ENCODE results near the gene FFAR3. TPM values are rescaled to one million over a fixed set of nuclear protein-coding genes. Genes with fewer than 3 reads are reported as not detected.

Gene FFAR3
- total RNA-seq, 2 experiments from 2014 or later = 0.19 TPM; not detected in 1

DNA sequence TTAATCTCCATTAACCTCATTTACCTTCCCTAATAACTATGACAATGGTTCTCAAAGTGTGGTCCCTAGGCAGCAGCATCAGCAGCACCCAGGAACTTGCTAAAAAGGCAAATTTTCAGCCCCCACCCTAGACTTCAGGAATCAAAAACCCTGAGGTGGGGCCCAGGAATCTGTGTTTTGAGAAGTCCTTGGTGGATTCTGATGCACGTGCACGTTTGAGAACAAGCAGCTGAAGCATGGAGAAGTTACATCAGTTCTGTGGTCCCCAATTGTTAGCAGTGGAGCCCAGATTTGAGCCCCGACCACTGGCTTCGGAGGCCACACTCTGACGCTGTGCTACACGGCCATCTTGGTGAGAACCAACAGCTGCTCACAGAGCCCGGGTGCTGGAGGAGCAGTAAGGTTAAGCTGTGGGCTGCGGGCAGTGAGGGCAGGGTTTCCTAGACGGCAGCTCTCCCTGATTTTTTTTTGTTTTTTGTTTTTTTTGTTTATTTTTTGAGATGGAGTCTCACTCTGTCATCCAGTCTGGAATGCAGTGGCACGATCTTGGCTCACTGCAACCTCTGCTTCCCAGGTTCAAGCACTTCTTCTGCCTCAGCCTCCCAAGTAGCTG is 43.3 kb upstream of the FFAR3 start:
- Histone ChIP-seq H3K79me2 (ENCODE audit: insufficient read depth, low read depth, low read length) (no peaks in the 10 kb centered on the region), H3K27ac (ENCODE audit: low read depth, low read length, poor library complexity, severe bottlenecking) (no peak overlapping the region), H3K4me1 (ENCODE audit: insufficient read depth, low read length, poor library complexity, severe bottlenecking) (peaks cover 71% of the 10 kb centered on the region), H2AFZ (ENCODE audit: low read length) (no peak overlapping the region), H4K20me1 (ENCODE audit: insufficient read depth, low read length) (no peaks in the 10 kb centered on the region), H3K9me3 (ENCODE audit: low read length) (no peaks in the 10 kb centered on the region), H3K4me2 (ENCODE audit: low read length) (no peak overlapping the region), H3K36me3 (ENCODE audit: insufficient read depth, low read length) (no peaks in the 10 kb centered on the region), H3K4me3 (ENCODE audit: low read depth, low read length, poor library complexity, severe bottlenecking) (no peak overlapping the region), H3K9me2 (ENCODE audit: insufficient read depth, low read length) (no peaks in the 10 kb centered on the region)
- POLR2A ChIA-PET = interaction anchor here (0.6 to 1.4 kb wide), 4 partner anchors 8 to 173 kb away, joined by 3 to 5 read pairs (median 3); no protein-coding TSS in a partner anchor
- TF ChIP-seq, protein P1, sequence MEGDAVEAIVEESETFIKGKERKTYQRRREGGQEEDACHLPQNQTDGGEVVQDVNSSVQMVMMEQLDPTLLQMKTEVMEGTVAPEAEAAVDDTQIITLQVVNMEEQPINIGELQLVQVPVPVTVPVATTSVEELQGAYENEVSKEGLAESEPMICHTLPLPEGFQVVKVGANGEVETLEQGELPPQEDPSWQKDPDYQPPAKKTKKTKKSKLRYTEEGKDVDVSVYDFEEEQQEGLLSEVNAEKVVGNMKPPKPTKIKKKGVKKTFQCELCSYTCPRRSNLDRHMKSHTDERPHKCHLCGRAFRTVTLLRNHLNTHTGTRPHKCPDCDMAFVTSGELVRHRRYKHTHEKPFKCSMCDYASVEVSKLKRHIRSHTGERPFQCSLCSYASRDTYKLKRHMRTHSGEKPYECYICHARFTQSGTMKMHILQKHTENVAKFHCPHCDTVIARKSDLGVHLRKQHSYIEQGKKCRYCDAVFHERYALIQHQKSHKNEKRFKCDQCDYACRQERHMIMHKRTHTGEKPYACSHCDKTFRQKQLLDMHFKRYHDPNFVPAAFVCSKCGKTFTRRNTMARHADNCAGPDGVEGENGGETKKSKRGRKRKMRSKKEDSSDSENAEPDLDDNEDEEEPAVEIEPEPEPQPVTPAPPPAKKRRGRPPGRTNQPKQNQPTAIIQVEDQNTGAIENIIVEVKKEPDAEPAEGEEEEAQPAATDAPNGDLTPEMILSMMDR (conservative IDR thresholded peaks at IDR 0.05; ENCODE audit: low read length) = no peak
- no peak for TF ChIP-seq EZH2phosphoT487 (IDR thresholded peaks at IDR 0.05; ENCODE audit: borderline replicate concordance, low read depth, low read length)
- intact Hi-C loops (cut with micrococcal nuclease; ENCODE audit: unreplicated experiment) = no loop called here
- CTCF ChIA-PET (ENCODE audit: unreplicated experiment) = no interaction called here
- BruUV-seq (replicated peaks) = no TSS peak
- no peak for DNase-seq (ENCODE audit: low spot score)

DNA sequence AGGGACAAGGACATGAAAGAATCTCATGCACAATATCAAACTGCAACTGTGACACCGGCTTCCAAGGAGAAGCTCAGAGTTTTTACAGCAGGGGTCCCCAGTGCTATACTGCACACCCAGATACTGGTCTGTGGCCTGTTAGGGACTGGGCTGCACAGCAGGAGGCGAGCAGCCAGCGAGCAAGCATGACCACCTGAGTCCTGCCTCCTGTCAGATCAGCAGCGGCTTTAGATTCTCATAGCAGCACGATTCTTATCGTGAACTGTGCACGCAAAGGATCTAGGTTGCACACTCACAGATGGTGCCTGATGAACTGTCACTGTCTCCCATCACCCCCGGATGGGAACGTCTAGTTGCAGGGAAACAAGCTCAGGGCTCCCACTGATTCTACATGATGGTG is 42.4 kb upstream of the FFAR3 start:
- intact Hi-C loops (cut with micrococcal nuclease; ENCODE audit: unreplicated experiment) = loop anchor here (1.0 kb wide), 1 partner anchor 152 kb away; no protein-coding TSS in a partner anchor
- CTCF ChIA-PET (ENCODE audit: unreplicated experiment) = no interaction called here
- TF ChIP-seq, protein P1 (conservative IDR thresholded peaks at IDR 0.05; ENCODE audit: low read length) = peak; percentile 60
- no peak for TF ChIP-seq EZH2phosphoT487 (IDR thresholded peaks at IDR 0.05; ENCODE audit: borderline replicate concordance, low read depth, low read length)

DNA sequence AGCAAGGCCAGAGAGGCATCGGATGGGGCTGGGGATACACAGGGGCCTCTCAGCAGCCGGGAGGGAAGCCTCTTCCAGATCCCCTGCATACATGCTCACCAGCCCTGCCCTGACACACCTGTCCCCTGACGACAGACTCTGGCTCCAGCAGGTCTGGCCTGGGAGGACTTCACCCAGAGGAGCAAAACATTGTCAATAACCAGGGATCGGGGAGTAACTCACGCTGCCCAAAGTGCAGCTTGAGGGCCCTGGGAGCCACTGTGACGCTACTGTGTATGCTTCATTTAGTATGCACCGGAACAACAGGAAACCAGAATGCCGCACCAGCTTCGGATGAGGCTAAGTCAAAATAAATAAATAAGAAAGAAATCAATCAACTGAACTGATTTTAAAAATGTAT is 41.7 kb upstream of the FFAR3 start:
- DNase-seq (ENCODE audit: low spot score) = no peak
- Histone ChIP-seq H3K4me2 (ENCODE audit: low read length) (no peak overlapping the region), H3K36me3 (ENCODE audit: insufficient read depth, low read length) (no peaks in the 10 kb centered on the region), H3K9me3 (ENCODE audit: low read length) (peaks cover under 1% of the 10 kb centered on the region; the same call in 1 of the 2 replicates), H4K20me1 (ENCODE audit: insufficient read depth, low read length) (no peaks in the 10 kb centered on the region), H3K9me2 (ENCODE audit: insufficient read depth, low read length) (no peaks in the 10 kb centered on the region), H3K4me3 (ENCODE audit: low read depth, low read length, poor library complexity, severe bottlenecking) (no peak overlapping the region), H3K4me1 (ENCODE audit: insufficient read depth, low read length, poor library complexity, severe bottlenecking) (peaks cover 82% of the 10 kb centered on the region), H3K79me2 (ENCODE audit: insufficient read depth, low read depth, low read length) (no peaks in the 10 kb centered on the region), H2AFZ (ENCODE audit: low read length) (no peak overlapping the region), H3K27ac (ENCODE audit: low read depth, low read length, poor library complexity, severe bottlenecking) (no peak overlapping the region)
- POLR2A ChIA-PET = interaction anchor here (0.9 to 1.7 kb wide), 4 partner anchors 9 to 32 kb away, joined by 3 to 4 read pairs (median 3); no protein-coding TSS in a partner anchor
- CTCF ChIA-PET (ENCODE audit: unreplicated experiment) = no interaction called here
- BruUV-seq (replicated peaks) = no TSS peak
- intact Hi-C loops (cut with micrococcal nuclease; ENCODE audit: unreplicated experiment) = loop anchor here (1.0 kb wide), 1 partner anchor 152 kb away; no protein-coding TSS in a partner anchor
- TF ChIP-seq, protein P1 (conservative IDR thresholded peaks at IDR 0.05; ENCODE audit: low read length) = no peak
- no peak for TF ChIP-seq EZH2phosphoT487 (IDR thresholded peaks at IDR 0.05; ENCODE audit: borderline replicate concordance, low read depth, low read length)

More for the DNA sequence above, 42.4 kb upstream of the FFAR3 start:
- no peaks in the 10 kb centered on the region for H3K36me3 ChIP-seq (ENCODE audit: insufficient read depth, low read length)
- POLR2A ChIA-PET = interaction anchor here (0.6 to 1.7 kb wide), 6 partner anchors 8 to 174 kb away, joined by 3 to 5 read pairs (median 3); no protein-coding TSS in a partner anchor
- H3K27ac ChIP-seq (ENCODE audit: low read depth, low read length, poor library complexity, severe bottlenecking) = no peak overlapping the region
- H3K9me3 ChIP-seq (ENCODE audit: low read length) = no peaks in the 10 kb centered on the region
- H3K4me2 ChIP-seq (ENCODE audit: low read length) = 0 out of 2 replicates have a peak overlapping the region, but pooled peaks have one; percentile 10
- DNase-seq (ENCODE audit: low spot score) = peak; percentile 71
- H3K79me2 ChIP-seq (ENCODE audit: insufficient read depth, low read depth, low read length) = no peaks in the 10 kb centered on the region
- H3K9me2 ChIP-seq (ENCODE audit: insufficient read depth, low read length) = no peaks in the 10 kb centered on the region
- no peak overlapping the region for H2AFZ ChIP-seq (ENCODE audit: low read length)
- H4K20me1 ChIP-seq (ENCODE audit: insufficient read depth, low read length) = no peaks in the 10 kb centered on the region
- BruUV-seq (replicated peaks) = no TSS peak
- peaks cover 80% of the 10 kb centered on the region for H3K4me1 ChIP-seq (ENCODE audit: insufficient read depth, low read length, poor library complexity, severe bottlenecking)
- H3K4me3 ChIP-seq (ENCODE audit: low read depth, low read length, poor library complexity, severe bottlenecking) = no peak overlapping the region
